ENCODE measurements around the gene RAB4A.

The RAB4A gene

GRCh38 chr1:229264068-229264467 is 6.8 kb upstream of the RAB4A start:
- Histone ChIP-seq H3K9me3 (ENCODE audit: insufficient read depth, low read length) (no peaks in the 10 kb centered on the region), H3K79me2 (ENCODE audit: insufficient read depth, low read length) (no peaks in the 10 kb centered on the region), H3K36me3 (ENCODE audit: low read length) (no peaks in the 10 kb centered on the region), H3K27me3 (ENCODE audit: low read length) (no peaks in the 10 kb centered on the region), H3K27ac (ENCODE audit: low read depth, low read length) (no peak overlapping the region), H4K20me1 (ENCODE audit: low read depth, low read length) (no peaks in the 10 kb centered on the region), H3K4me3 (ENCODE audit: insufficient read depth, low read length, poor library complexity, severe bottlenecking) (no peak overlapping the region), H3K9me2 (replicated peaks; ENCODE audit: insufficient read depth, low read length) (no peaks in the 10 kb centered on the region), H3K4me2 (ENCODE audit: low read depth, low read length, poor library complexity, severe bottlenecking) (no peak overlapping the region), H3K9ac (ENCODE audit: low read length) (no peak overlapping the region), H3F3A (ENCODE audit: insufficient read depth) (no peaks in the 10 kb centered on the region), H2AFZ (ENCODE audit: low read depth, low read length, severe bottlenecking) (no peak overlapping the region)
- TF ChIP-seq EZH2phosphoT487 (conservative IDR thresholded peaks at IDR 0.05; ENCODE audit: low read length): no peak

- no peaks in the 10 kb centered on the region for H3K27me3 ChIP-seq (ENCODE audit: low read length)
- H3K9ac ChIP-seq (ENCODE audit: low read length): no peak overlapping the region
- H3K27ac ChIP-seq (ENCODE audit: low read depth, low read length): no peak overlapping the region
- H2AFZ ChIP-seq (ENCODE audit: low read depth, low read length, severe bottlenecking): no peak overlapping the region
- no peaks in the 10 kb centered on the region for H4K20me1 ChIP-seq (ENCODE audit: low read depth, low read length)
- no peak for TF ChIP-seq CTCF (IDR thresholded peaks at IDR 0.05; ENCODE audit: insufficient read depth, low read length, poor library complexity, severe bottlenecking)
- no peak for TF ChIP-seq EZH2phosphoT487 (conservative IDR thresholded peaks at IDR 0.05; ENCODE audit: low read length)
- H3K4me2 ChIP-seq (ENCODE audit: low read depth, low read length, poor library complexity, severe bottlenecking): no peak overlapping the region
- no peaks in the 10 kb centered on the region for H3K36me3 ChIP-seq (ENCODE audit: low read length)
- no peaks in the 10 kb centered on the region for H3K9me2 ChIP-seq (replicated peaks; ENCODE audit: insufficient read depth, low read length)
- no peaks in the 10 kb centered on the region for H3K79me2 ChIP-seq (ENCODE audit: insufficient read depth, low read length)
- H3K9me3 ChIP-seq (ENCODE audit: insufficient read depth, low read length): no peaks in the 10 kb centered on the region
- no peak overlapping the region for H3K4me3 ChIP-seq (ENCODE audit: insufficient read depth, low read length, poor library complexity, severe bottlenecking)
- H3F3A ChIP-seq (ENCODE audit: insufficient read depth): no peaks in the 10 kb centered on the region
Measured at GRCh38 chr1:229264487-229264886, 6.4 kb upstream of the RAB4A start.

DNA sequence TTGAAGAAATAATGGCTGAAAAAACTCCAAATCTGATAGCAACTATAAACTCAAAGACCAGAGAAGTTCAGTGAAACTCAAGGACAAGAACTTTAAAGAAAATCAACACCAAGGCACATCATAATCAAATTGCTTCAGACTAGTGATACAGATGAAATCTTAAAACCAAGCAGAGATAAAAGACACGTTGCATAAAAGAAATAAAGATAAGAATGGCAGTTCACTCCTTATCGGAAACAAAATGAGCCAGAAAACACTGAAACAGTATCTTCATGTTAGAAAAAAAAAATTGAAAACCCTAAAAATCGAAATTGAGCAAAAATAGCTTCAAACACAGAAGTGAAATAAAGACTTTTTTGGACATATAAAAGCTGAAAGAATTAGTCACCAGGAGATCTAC is 4.6 kb upstream of the RAB4A start:
- no peaks in the 10 kb centered on the region for H3K36me3 ChIP-seq (ENCODE audit: low read length)
- no peak overlapping the region for H3K27ac ChIP-seq (ENCODE audit: low read depth, low read length)
- no peaks in the 10 kb centered on the region for H3K27me3 ChIP-seq (ENCODE audit: low read length)
- H3K9me2 ChIP-seq (replicated peaks; ENCODE audit: insufficient read depth, low read length): no peaks in the 10 kb centered on the region
- no peaks in the 10 kb centered on the region for H4K20me1 ChIP-seq (ENCODE audit: low read depth, low read length)
- no peak overlapping the region for H3K9ac ChIP-seq (ENCODE audit: low read length)
- H3K79me2 ChIP-seq (ENCODE audit: insufficient read depth, low read length): no peaks in the 10 kb centered on the region
- no peak overlapping the region for H3K4me3 ChIP-seq (ENCODE audit: insufficient read depth, low read length, poor library complexity, severe bottlenecking)
- TF ChIP-seq CTCF (IDR thresholded peaks at IDR 0.05; ENCODE audit: insufficient read depth, low read length, poor library complexity, severe bottlenecking) (no peak), EZH2phosphoT487 (conservative IDR thresholded peaks at IDR 0.05; ENCODE audit: low read length) (no peak)
- H2AFZ ChIP-seq (ENCODE audit: low read depth, low read length, severe bottlenecking): no peak overlapping the region
- no peaks in the 10 kb centered on the region for H3K9me3 ChIP-seq (ENCODE audit: insufficient read depth, low read length)
- H3F3A ChIP-seq (ENCODE audit: insufficient read depth): no peaks in the 10 kb centered on the region
- H3K4me2 ChIP-seq (ENCODE audit: low read depth, low read length, poor library complexity, severe bottlenecking): no peak overlapping the region

DNA sequence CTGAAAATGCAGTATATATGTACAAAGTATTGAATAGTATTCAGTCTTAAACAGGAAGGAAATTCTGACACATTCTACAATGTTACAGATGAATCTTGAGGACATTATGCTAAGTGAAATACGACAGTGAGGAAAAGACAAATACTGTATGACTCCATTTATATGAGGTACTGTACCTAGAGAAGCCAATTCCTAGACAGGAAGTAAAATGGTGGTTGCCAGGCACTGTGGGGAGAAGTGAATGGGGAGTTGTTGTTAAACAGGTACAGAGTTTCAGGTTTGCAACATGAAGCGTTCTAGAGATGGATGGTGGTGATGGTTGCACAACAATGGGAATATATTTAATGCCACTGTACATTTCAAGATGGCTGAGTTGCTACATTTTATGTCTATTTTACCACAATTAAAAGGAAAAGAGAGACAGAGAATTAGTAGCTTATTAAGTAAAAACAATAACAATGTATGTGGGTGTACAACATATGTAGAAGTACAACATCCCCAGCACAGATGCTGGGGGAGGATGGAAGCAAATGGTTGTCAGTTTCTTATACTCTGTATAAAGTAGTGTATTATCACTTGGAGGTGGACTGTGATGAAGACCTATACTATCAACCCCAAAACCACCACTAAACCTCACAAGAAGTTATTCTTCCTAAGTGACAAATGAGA is 3.9 kb upstream of the RAB4A start:
- H3K9ac ChIP-seq (ENCODE audit: low read length): no peak overlapping the region

More for the DNA sequence above, 3.9 kb upstream of the RAB4A start:
- no peaks in the 10 kb centered on the region for H4K20me1 ChIP-seq (ENCODE audit: low read depth, low read length)
- no peak overlapping the region for H3K4me3 ChIP-seq (ENCODE audit: insufficient read depth, low read length, poor library complexity, severe bottlenecking)
- no peaks in the 10 kb centered on the region for H3K9me2 ChIP-seq (replicated peaks; ENCODE audit: insufficient read depth, low read length)
- peaks cover 5% of the 10 kb centered on the region; the same call in 1 of the 2 replicates for H3K79me2 ChIP-seq (ENCODE audit: insufficient read depth, low read length)
- no peak overlapping the region for H3K4me2 ChIP-seq (ENCODE audit: low read depth, low read length, poor library complexity, severe bottlenecking)
- H3K9me3 ChIP-seq (ENCODE audit: insufficient read depth, low read length): no peaks in the 10 kb centered on the region
- TF ChIP-seq EZH2phosphoT487 (conservative IDR thresholded peaks at IDR 0.05; ENCODE audit: low read length) (no peak), CTCF (IDR thresholded peaks at IDR 0.05; ENCODE audit: insufficient read depth, low read length, poor library complexity, severe bottlenecking) (no peak)
- no peak overlapping the region for H2AFZ ChIP-seq (ENCODE audit: low read depth, low read length, severe bottlenecking)
- H3F3A ChIP-seq (ENCODE audit: insufficient read depth): no peaks in the 10 kb centered on the region
- no peak overlapping the region for H3K27ac ChIP-seq (ENCODE audit: low read depth, low read length)
- no peaks in the 10 kb centered on the region for H3K36me3 ChIP-seq (ENCODE audit: low read length)
- H3K27me3 ChIP-seq (ENCODE audit: low read length): no peaks in the 10 kb centered on the region

Measured in SU-DHL-6 (cell line).